ENCODE results near the gene EPHB1.
"Not testable (repeated sequence)": the region's sequence is repeated elsewhere in the genome, so short reads cannot be mapped to it uniquely, and the experiment has no call there.

EPHB1 gene

GRCh38 chr3:134777341-134777740 lies 17.7 kb upstream of the EPHB1 start:
- no peak for DNase-seq (ENCODE audit: low read depth)

GRCh38 chr3:134788283-134788682 lies 6.8 kb upstream of the EPHB1 start:
- not testable (repeated sequence) for DNase-seq (ENCODE audit: low read depth)

- no peak for DNase-seq (ENCODE audit: low read depth)
Observed at GRCh38 chr3:134790065-134790464, 5.0 kb upstream of the EPHB1 start.

GRCh38 chr3:134791992-134792391 lies 3.1 kb upstream of the EPHB1 start:
- DNase-seq (ENCODE audit: low read depth) = no peak

GRCh38 chr3:134792700-134793099 lies 2.4 kb upstream of the EPHB1 start:
- DNase-seq (ENCODE audit: low read depth) = no peak

GRCh38 chr3:134793562-134793961 lies 1.5 kb upstream of the EPHB1 start:
- DNase-seq (ENCODE audit: low read depth) = no peak

GRCh38 chr3:134794323-134794722 lies 737 bp upstream of the EPHB1 start:
- no peak for DNase-seq (ENCODE audit: low read depth)

- no peak for DNase-seq (ENCODE audit: low read depth)
Observed at GRCh38 chr3:134795746-134796280, 753 bp downstream of the EPHB1 start.

GRCh38 chr3:134796281-134797056 lies 1.4 kb downstream of the EPHB1 start:
- DNase-seq (ENCODE audit: low read depth) = no peak

GRCh38 chr3:134797057-134797740 lies 2.1 kb downstream of the EPHB1 start:
- no peak for DNase-seq (ENCODE audit: low read depth)

GRCh38 chr3:134797741-134798451 lies 2.8 kb downstream of the EPHB1 start:
- no peak for DNase-seq (ENCODE audit: low read depth)

- DNase-seq (ENCODE audit: low read depth) = no peak
Observed at GRCh38 chr3:134798681-134799311, 3.7 kb downstream of the EPHB1 start.

- no peak for DNase-seq (ENCODE audit: low read depth)
Observed at GRCh38 chr3:134799393-134799792, 4.3 kb downstream of the EPHB1 start.

GRCh38 chr3:134801204-134801958 lies 6.3 kb downstream of the EPHB1 start:
- DNase-seq (ENCODE audit: low read depth) = no peak

- no peak for DNase-seq (ENCODE audit: low read depth)
Observed at GRCh38 chr3:134802428-134803050, 7.5 kb downstream of the EPHB1 start.

- no peak for DNase-seq (ENCODE audit: low read depth)
Observed at GRCh38 chr3:134803051-134803505, 8.0 kb downstream of the EPHB1 start.

GRCh38 chr3:134803652-134804051 lies 8.6 kb downstream of the EPHB1 start:
- no peak for DNase-seq (ENCODE audit: low read depth)

- no peak for DNase-seq (ENCODE audit: low read depth)
Observed at GRCh38 chr3:134804508-134805480, 9.7 kb downstream of the EPHB1 start.

GRCh38 chr3:134807189-134807588 lies 12.1 kb downstream of the EPHB1 start:
- DNase-seq (ENCODE audit: low read depth) = no peak

GRCh38 chr3:134808835-134809234 lies 13.8 kb downstream of the EPHB1 start:
- DNase-seq (ENCODE audit: low read depth) = no peak

Data from activated T-cell treated with anti-CD3 and anti-CD28 coated beads for 24 hours (primary cell).